ENCODE measurements around the gene INAFM2.

DNA sequence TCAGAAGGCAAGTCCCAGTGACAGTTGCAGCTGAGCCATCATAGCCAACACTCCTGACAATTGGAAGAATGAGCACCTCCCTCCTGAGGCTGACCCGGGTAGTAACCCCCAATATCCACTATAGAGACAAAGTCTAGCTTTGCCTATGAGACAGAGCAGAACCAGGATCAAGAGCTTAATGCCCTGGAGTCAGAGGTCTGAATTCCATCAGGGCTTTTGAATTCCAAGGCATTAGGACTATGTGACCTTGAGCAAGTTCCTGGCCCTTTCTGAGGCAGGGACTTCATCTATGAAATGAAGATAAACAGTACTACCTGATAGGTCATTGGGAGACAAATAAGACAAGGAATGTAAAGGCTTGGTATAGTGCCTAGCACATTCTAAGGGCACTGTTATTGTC lies 3.1 kb upstream of the INAFM2 start:
- TF ChIP-seq, protein P1, sequence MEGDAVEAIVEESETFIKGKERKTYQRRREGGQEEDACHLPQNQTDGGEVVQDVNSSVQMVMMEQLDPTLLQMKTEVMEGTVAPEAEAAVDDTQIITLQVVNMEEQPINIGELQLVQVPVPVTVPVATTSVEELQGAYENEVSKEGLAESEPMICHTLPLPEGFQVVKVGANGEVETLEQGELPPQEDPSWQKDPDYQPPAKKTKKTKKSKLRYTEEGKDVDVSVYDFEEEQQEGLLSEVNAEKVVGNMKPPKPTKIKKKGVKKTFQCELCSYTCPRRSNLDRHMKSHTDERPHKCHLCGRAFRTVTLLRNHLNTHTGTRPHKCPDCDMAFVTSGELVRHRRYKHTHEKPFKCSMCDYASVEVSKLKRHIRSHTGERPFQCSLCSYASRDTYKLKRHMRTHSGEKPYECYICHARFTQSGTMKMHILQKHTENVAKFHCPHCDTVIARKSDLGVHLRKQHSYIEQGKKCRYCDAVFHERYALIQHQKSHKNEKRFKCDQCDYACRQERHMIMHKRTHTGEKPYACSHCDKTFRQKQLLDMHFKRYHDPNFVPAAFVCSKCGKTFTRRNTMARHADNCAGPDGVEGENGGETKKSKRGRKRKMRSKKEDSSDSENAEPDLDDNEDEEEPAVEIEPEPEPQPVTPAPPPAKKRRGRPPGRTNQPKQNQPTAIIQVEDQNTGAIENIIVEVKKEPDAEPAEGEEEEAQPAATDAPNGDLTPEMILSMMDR (IDR thresholded peaks at IDR 0.05) = no peak
- no peak for TF ChIP-seq POLR2AphosphoS5 (IDR thresholded peaks at IDR 0.05)
- TF ChIP-seq EP300 (IDR thresholded peaks at IDR 0.05) = no peak

All from esophagus muscularis mucosa (tissue), 4 donors.